ENCODE measurements around the gene ZNF750.

ZNF750 gene

DNA sequence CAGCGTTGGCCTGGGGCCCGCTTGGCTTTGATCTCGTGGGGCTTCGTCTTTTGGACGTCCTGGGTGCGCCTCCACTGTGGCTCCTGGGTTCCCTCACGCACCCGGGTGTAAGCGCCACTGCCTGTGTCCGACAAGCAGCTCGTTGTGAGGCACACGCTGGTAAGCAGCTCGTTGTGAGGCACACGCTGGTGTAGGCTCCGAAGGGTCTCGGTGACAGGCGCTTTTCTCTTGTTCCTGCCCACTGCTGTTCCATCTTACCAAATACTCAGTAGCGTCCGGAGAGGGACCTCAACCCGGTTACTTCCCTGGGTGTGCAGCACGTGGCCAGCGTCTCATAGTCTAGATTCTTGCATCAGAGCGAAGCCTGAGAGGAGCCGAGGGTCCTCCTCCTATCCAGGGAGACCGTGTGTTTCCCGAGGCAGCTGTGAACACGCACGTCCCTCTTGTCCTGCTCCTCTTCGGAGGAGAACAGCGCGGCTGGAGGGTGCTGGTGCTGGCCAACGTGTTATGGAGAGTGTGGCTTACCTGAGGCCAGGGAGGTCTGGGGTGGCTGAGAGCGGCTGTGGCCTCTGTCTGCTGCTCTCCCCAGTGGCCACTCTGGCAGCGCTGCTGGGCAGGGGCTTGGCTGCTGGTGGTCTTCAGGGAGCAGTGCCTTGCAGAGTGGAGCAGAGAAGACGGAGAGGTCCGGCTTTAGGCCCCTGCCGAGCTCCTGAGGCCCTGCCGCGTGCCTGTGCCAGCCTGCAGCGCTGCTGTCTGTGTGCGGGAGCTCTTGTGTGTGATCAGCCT is 32.1 kb upstream of the ZNF750 start:
- TF ChIP-seq, protein P1, sequence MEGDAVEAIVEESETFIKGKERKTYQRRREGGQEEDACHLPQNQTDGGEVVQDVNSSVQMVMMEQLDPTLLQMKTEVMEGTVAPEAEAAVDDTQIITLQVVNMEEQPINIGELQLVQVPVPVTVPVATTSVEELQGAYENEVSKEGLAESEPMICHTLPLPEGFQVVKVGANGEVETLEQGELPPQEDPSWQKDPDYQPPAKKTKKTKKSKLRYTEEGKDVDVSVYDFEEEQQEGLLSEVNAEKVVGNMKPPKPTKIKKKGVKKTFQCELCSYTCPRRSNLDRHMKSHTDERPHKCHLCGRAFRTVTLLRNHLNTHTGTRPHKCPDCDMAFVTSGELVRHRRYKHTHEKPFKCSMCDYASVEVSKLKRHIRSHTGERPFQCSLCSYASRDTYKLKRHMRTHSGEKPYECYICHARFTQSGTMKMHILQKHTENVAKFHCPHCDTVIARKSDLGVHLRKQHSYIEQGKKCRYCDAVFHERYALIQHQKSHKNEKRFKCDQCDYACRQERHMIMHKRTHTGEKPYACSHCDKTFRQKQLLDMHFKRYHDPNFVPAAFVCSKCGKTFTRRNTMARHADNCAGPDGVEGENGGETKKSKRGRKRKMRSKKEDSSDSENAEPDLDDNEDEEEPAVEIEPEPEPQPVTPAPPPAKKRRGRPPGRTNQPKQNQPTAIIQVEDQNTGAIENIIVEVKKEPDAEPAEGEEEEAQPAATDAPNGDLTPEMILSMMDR (IDR thresholded peaks at IDR 0.05; ENCODE audit: insufficient read depth, low read depth, low read length, missing control alignments): no peak
- no peak overlapping the region for H3K4me3 ChIP-seq (ENCODE audit: low read length)
- no peak for DNase-seq (ENCODE audit: low read depth)

DNA sequence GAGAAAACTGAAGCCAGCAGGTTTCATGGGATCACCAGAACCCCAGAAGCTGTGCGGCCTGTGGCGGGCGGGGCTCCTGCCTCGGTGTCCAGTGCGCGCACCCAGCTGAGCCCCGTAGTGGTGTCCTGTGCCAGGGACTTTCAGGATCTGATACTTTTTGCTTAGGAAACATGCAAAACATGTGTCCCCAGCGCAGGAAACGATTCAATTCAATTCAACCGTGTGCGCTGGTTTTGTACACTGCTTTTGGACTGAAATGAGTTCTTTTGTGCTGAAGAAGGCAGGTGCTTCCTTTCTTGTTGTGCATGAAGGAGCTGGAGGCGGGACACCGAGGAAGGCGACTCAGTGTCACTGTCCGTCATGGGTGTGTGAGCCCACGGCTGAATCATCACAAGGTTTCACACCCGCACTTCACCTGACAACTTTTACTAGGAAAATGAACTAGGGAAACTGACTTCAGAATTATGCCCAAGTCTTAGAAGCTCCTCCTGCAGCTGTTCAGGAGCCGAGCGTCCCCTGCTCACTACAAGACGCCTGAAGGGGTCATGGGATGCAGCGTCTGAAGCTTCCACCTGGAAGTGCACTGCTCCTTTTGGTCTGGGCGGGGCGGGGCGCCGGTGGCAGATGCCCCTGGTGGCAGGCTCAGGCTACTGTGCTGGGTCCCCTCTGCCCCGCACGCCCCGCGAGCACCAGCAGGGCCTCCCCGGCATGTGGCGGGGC is 31.4 kb upstream of the ZNF750 start:
- TF ChIP-seq, protein P1 (IDR thresholded peaks at IDR 0.05; ENCODE audit: insufficient read depth, low read depth, low read length, missing control alignments): peak; percentile 3
- DNase-seq (ENCODE audit: low read depth): peak; percentile 72
- H3K4me3 ChIP-seq (ENCODE audit: low read length): no peak overlapping the region

DNA sequence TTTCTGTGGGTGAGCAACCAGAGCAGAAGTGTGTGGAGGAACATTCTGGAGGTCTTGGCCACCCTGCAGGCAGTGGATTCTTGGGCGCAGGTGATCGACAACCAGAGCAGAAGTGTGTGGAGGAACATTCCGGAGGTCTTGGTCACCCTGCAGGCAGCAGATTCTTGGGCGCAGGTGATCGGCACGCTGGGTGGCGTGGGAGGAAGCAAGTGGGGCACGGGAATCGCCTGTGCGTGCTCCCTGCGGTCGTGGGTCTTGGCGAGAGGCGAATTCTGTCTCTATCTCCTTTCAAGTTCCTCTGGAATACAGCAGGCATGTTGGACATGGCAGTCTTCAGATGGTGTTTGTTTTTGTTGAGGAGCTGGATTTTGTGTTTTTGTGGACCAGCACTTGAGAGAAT is 30.7 kb upstream of the ZNF750 start:
- H3K4me3 ChIP-seq (ENCODE audit: low read length): no peak overlapping the region
- no peak for DNase-seq (ENCODE audit: low read depth)
- TF ChIP-seq, protein P1 (IDR thresholded peaks at IDR 0.05; ENCODE audit: insufficient read depth, low read depth, low read length, missing control alignments): no peak

DNA sequence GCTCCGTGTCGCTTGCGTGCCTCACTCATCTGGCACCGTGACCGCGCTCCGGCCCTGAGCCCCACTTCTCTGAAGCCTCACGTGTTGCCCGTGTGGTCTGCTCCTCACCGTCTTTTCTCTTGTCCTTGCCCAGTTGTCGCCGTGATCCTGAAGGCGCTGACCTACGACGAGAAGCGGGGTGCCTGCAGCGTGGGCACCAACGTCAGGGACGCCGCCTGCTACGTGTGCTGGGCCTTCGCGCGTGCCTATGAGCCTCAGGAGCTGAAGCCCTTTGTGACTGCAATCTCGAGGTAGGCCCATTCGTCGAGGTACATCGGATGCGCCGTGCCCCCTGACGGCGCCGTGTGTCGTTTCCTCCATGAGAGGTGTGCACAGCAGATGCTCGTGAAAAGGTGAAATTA is 30.3 kb upstream of the ZNF750 start:
- TF ChIP-seq, protein P1 (IDR thresholded peaks at IDR 0.05; ENCODE audit: insufficient read depth, low read depth, low read length, missing control alignments): no peak
- DNase-seq (ENCODE audit: low read depth): no peak
- H3K4me3 ChIP-seq (ENCODE audit: low read length): no peak overlapping the region

DNA sequence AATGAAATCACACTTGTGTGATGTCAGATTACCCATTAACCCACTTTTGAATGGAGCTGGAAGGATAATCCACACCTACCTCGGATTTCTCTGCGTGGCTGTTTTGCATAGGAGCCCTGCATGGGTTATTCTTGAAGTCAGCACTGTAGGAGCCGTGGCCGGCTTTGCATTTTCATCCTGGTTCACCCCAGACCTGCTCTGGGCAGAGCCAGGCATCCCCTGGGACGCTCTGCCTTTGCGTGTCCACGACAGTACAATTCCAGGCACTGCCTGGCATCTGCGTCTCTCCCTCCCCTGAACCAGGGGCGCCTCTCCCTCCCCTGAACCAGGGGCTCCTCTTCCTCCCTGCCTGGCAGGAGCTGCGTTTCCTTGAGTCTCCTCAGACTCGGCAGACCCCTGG is 29.7 kb upstream of the ZNF750 start:
- TF ChIP-seq, protein P1 (IDR thresholded peaks at IDR 0.05; ENCODE audit: insufficient read depth, low read depth, low read length, missing control alignments): no peak
- no peak overlapping the region for H3K4me3 ChIP-seq (ENCODE audit: low read length)
- DNase-seq (ENCODE audit: low read depth): no peak

DNA sequence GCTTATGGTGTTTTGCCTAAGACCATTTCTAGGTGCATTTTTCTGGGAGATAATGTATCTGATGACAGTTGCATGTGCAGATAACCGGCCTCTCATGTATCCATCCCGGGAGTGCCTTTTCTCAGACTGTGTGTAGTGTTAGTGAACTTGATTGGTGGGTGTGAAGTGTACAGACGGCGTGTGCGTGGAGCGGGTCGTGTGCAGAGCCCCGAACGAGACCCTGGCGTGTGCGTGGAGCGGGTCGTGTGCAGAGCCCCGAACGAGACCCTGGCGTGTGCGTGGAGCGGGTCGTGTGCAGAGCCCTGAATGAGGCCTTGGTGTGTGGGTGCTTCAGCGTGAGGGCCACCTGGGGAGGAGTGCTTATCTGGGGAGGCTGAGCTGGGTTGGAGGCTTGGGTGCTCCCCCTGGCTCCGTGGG is 28.9 kb upstream of the ZNF750 start:
- TF ChIP-seq, protein P1 (IDR thresholded peaks at IDR 0.05; ENCODE audit: insufficient read depth, low read depth, low read length, missing control alignments): no peak
- no peak for DNase-seq (ENCODE audit: low read depth)
- no peak overlapping the region for H3K4me3 ChIP-seq (ENCODE audit: low read length)
